Central memory CD8-positive, alpha-beta T cell (primary cell): ENCODE data around the gene AARSD1.
"Not testable (repeated sequence)": the region's sequence is repeated elsewhere in the genome, so short reads cannot be mapped to it uniquely, and the experiment has no call there.

Source experiments
- ATAC-seq: fragments of 150-1000 bp; cut with Tn5 transposase; replicated peaks from 2 replicates; pipeline ENCODE4 v1.10.0; 2022; ENCODE audit warnings: mild to moderate bottlenecking, moderate FRiP score, moderate number of reproducible peaks; ENCODE audit not compliant: poor library complexity, severe bottlenecking; ENCODE audit errors: extremely low read depth
- DNase-seq, 2 donors: peaks; one replicate each; pipeline ENCODE4 v3.0.0; 2021; ENCODE audit warnings: low spot score in 2 of 2
- H3K27ac Mint-ChIP-seq: one replicate; pipeline ENCODE4 v1.8.0; 2022; ENCODE audit warnings: low read depth, mild to moderate bottlenecking, moderate library complexity, mixed read lengths
- H3K27me3 Mint-ChIP-seq: one replicate; pipeline ENCODE4 v1.8.0; 2022; ENCODE audit warnings: mixed read lengths
- H3K36me3 Mint-ChIP-seq: one replicate; pipeline ENCODE4 v1.8.0; 2022; ENCODE audit warnings: mild to moderate bottlenecking, moderate library complexity, mixed read lengths; ENCODE audit not compliant: insufficient read depth
- H3K4me1 Mint-ChIP-seq: one replicate; pipeline ENCODE4 v1.8.0; 2022; ENCODE audit warnings: mixed read lengths
- H3K4me3 Mint-ChIP-seq: one replicate; pipeline ENCODE4 v1.8.0; 2022; ENCODE audit warnings: mild to moderate bottlenecking, moderate library complexity, mixed read lengths
- H3K9me3 Mint-ChIP-seq: one replicate; pipeline ENCODE4 v1.8.0; 2022; ENCODE audit warnings: mixed read lengths

The AARSD1 gene

DNA sequence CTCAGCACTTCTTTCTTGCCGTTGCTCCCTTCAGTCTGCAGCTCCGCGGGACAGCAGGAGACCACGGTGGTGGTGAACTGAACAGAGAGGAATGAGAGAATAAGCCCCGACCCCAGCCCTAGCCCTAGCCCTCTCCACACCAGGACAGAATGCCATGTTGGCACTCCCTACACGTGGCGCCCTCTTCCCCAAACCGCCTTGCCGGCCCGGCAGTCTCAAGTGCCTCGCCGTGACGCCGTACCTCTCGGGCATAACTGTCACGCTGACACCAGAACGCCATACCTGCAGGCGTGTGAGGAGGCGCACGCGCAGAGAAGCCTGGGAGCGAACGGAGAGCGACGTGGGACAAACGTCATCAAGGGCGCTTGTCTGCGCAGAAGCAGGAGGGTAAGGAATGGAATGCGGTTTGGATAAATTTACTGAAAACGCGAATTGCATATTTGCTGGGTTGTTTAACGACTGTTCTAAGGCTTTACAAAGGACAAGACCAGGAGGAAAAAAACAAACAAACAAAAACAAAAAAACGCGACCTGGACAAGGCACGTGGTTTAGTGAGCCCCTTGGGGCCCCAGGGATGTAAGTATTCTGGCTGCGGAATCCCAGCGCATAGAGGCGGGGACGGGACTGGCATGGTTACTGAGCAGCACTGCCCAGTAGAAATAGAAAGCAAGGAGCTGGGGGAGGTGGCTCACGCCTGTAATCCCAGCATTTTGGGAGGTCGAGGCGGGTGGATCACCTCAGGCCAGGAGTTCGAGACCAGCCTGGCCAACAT, at the start of gene AARSD1:
Gene AARSD1 (minus strand): TSS at position 294 of the 772 bp plus-strand sequence. CDS start 14 bp downstream, at position 280.
- H3K9me3 Mint-ChIP-seq: no peaks in the 10 kb centered on the region
- H3K4me1 Mint-ChIP-seq: peaks cover 15% of the 10 kb centered on the region
- H3K27me3 Mint-ChIP-seq: no peaks in the 10 kb centered on the region

GRCh38 chr17:43013296-43013695, 49.0 kb upstream of the AARSD1 start:
- no peak for DNase-seq
- ATAC-seq: no peak
- H3K36me3 Mint-ChIP-seq: peaks cover 16% of the 10 kb centered on the region
- H3K27me3 Mint-ChIP-seq: no peaks in the 10 kb centered on the region
- no peaks in the 10 kb centered on the region for H3K9me3 Mint-ChIP-seq
- no peak overlapping the region for H3K4me3 Mint-ChIP-seq
- H3K27ac Mint-ChIP-seq: no peak overlapping the region
- peaks cover 9% of the 10 kb centered on the region for H3K4me1 Mint-ChIP-seq

More for the DNA sequence above, at the start of gene AARSD1:
- peaks cover 32% of the 10 kb centered on the region for H3K36me3 Mint-ChIP-seq
- ATAC-seq (peak; percentile 95), DNase-seq (peak; percentile 77 to 83)
- H3K4me3 Mint-ChIP-seq: peak within 1 kb of the TSS; percentile 83
- peak within 1 kb of the TSS; percentile 87 for H3K27ac Mint-ChIP-seq

GRCh38 chr17:43011728-43012472, 47.6 kb upstream of the AARSD1 start:
- no peak for DNase-seq
- H3K9me3 Mint-ChIP-seq: no peaks in the 10 kb centered on the region
- peaks cover 16% of the 10 kb centered on the region for H3K36me3 Mint-ChIP-seq

GRCh38 chr17:43010667-43011308, 46.5 kb upstream of the AARSD1 start:
- peaks cover 16% of the 10 kb centered on the region for H3K4me1 Mint-ChIP-seq
- H3K36me3 Mint-ChIP-seq: peaks cover 19% of the 10 kb centered on the region
- no peak overlapping the region for H3K27ac Mint-ChIP-seq
- H3K9me3 Mint-ChIP-seq: no peaks in the 10 kb centered on the region
- ATAC-seq (no peak), DNase-seq (no peak)
- no peak overlapping the region for H3K4me3 Mint-ChIP-seq
- no peaks in the 10 kb centered on the region for H3K27me3 Mint-ChIP-seq

More at GRCh38 chr17:43011728-43012472, 47.6 kb upstream of the AARSD1 start:
- Mint-ChIP-seq H3K27me3 (no peaks in the 10 kb centered on the region), H3K27ac (no peak overlapping the region), H3K4me1 (peaks cover 10% of the 10 kb centered on the region), H3K4me3 (no peak overlapping the region)
- ATAC-seq: no peak

DNA sequence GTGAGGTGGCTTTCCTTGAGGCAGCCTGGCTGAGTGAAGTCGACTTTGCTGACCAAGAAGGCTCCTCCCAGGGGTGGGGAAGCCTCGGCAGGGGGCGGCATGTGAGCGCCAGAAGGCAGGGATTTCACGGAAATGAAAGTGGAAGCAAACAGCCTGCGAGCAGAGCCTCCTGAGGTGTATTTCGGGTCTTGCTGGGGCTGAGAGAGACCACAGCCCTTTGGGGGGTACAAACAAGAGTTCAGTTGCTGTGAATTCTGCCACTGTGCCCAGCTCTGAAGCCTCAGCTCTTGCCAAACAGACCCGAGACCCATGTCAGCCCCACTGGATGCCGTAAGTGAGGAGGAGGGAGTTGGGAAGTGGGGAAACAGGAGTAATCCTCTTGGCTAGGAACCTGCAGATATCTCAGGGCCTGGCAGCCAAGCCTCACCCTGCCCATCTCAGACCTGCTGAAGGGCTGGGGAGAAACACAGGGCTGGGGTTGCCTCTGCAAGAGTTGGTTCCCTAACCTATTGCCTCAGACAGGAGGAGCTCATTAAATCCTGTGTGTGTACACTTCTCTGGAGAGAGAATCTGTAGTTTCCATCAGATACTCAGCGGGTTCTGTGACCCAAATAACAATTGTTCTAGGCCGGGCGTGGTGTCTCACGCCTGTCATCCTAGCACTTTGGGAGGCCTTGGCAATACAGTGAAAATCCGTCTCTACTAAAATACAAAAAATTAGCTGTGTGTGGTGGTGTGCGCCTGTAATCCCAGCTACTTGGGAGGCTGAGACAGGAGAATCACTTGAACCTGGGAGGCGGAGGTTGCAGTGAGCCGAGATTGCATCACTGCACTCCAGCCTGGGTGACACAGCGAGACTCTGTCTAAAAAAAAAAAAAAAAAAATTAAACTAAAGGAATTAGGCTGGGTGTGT, 42.6 kb upstream of the AARSD1 start, which contains the start of gene IFI35:
Gene IFI35 (plus strand): TSS at position 146 of the 913 bp plus-strand sequence. CDS start 164 bp downstream, at position 310.
- H3K27ac Mint-ChIP-seq: peak within 1 kb of the TSS; percentile 96
- DNase-seq: peak; percentile 66 to 72
- H3K4me3 Mint-ChIP-seq: peak within 1 kb of the TSS; percentile 100
- H3K4me1 Mint-ChIP-seq: peaks cover 16% of the 10 kb centered on the region
- no peaks in the 10 kb centered on the region for H3K27me3 Mint-ChIP-seq
- peak; percentile 98 for ATAC-seq
- peaks cover 32% of the 10 kb centered on the region for H3K36me3 Mint-ChIP-seq
- no peaks in the 10 kb centered on the region for H3K9me3 Mint-ChIP-seq

- ATAC-seq (no peak), DNase-seq (no peak)
- Mint-ChIP-seq H3K9me3 (no peaks in the 10 kb centered on the region), H3K4me1 (peaks cover 18% of the 10 kb centered on the region), H3K4me3 (no peak overlapping the region), H3K36me3 (peaks cover 50% of the 10 kb centered on the region), H3K27ac (no peak overlapping the region), H3K27me3 (no peaks in the 10 kb centered on the region)
Observed at GRCh38 chr17:43003542-43004172, 39.4 kb upstream of the AARSD1 start.

GRCh38 chr17:43000894-43001293, 36.6 kb upstream of the AARSD1 start:
- not testable (repeated sequence) for H3K27me3 Mint-ChIP-seq, DNase-seq, H3K9me3 Mint-ChIP-seq, H3K4me3 Mint-ChIP-seq, ATAC-seq
- Mint-ChIP-seq H3K36me3 (peaks cover 53% of the 10 kb centered on the region), H3K4me1 (peaks cover 20% of the 10 kb centered on the region), H3K27ac (peak overlapping the region; percentile 83)

DNA sequence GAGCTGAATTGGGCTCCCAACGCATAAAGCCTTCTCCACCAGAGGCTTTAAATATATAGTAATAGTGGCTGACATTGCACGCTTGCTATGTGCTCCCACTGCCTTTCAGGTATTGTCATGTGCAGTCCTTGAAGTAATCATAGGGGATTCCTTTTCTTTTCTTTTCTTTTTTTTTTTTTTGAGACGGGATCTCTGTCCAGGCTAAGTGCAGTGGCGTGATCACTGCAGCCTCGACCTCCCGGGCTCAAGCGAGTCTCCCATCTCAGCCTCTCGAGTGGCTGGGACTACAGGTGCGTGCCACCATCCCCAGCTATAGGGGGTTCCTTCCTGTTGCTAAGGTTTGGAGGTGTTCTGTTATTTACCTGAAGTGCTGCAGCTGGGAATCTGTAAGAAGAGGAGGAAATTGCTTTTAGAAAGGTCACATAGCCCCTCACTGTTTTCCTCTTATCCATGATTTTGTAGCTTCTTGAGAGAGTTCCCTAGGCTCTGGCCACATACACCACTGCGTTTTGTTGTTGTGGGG, 34.8 kb upstream of the AARSD1 start:
- no peaks in the 10 kb centered on the region for H3K9me3 Mint-ChIP-seq
- peaks cover 47% of the 10 kb centered on the region for H3K36me3 Mint-ChIP-seq
- H3K4me3 Mint-ChIP-seq: peak overlapping the region; percentile 91
- peak overlapping the region; percentile 98 for H3K27ac Mint-ChIP-seq
- ATAC-seq: no peak
- H3K27me3 Mint-ChIP-seq: no peaks in the 10 kb centered on the region
- peaks cover 20% of the 10 kb centered on the region for H3K4me1 Mint-ChIP-seq
- no peak for DNase-seq

DNA sequence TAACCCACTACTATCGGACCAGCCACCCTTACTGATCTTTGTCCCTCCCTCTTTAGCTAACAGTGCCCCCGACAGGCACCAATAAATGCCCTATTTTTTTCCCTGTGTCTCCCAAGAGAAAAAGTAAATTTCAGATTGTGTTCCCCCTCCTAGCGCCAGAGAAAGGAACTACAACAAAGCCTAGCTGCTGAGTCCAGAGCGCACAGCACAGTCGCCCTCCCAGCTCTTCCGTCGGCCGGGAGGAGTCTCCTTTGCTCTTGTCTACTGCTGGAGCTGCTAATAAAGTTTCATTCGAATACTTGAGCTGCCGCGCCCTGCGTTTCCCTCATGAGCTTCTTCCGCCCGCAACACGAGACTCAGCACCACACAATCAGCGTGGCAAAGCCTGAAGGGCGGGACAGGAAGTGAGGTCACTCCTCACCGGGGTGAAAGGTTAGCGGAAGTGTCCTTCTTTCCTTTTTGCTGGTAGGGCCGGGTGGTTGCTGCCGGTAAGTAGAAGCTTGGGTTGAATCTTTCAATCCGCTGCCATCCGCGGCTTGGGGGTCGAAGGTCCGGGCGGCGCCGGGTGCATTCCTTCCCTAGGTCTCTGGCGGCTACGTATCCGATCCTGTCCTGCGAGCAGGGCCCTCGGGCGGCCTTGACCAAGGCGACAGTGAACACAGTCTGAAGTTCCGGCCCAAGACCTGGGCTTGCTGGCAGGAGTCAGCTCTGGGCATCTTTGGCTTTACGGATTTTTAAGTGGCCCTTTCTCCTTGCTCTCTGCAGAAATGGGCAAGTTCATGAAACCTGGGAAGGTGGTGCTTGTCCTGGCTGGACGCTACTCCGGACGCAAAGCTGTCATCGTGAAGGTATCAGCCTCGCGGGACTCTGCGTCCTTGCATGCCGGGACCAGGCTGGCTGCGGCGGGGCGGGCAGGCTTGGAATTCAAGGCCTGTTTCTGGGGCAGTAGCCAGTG, 34.0 kb upstream of the AARSD1 start, which contains the start of gene RPL27:
Gene RPL27 (plus strand): TSS at position 436 of the 955 bp plus-strand sequence. CDS start 332 bp downstream, at position 768.
- Mint-ChIP-seq H3K27ac (peak within 1 kb of the TSS; percentile 98), H3K27me3 (no peaks in the 10 kb centered on the region), H3K4me3 (peak within 1 kb of the TSS; percentile 91), H3K9me3 (no peaks in the 10 kb centered on the region), H3K36me3 (peaks cover 40% of the 10 kb centered on the region), H3K4me1 (peaks cover 20% of the 10 kb centered on the region)
- peak; percentile 97 for ATAC-seq
- DNase-seq: peak; percentile 96 to 98

DNA sequence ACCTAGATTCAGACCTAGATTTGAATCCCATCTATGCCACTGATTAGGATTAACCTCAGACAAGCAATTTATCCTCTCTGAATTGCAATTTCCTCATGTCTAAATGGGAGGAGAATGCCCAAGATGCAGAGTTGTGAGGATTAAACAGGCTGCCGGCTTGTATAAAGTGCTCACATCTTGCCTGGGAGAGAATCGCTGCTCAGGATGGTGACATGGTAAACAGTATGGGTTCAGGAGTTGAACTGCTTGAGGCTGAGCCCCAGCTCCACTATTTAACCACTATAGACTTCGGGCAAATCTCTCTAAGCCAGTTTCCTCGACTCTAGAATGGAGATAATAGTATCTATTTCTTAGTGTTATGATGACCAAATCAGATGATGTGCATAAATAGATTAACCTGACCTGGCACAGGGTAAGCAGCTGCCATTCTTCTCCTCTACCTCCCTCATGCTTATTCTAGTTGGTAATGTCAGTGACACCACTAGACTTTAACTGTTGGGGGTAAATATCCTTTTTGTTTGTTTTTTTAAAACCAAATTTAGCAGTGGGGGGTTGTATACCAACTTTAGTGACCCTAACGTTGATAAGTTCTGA, 33.2 kb upstream of the AARSD1 start:
- H3K4me1 Mint-ChIP-seq: peaks cover 20% of the 10 kb centered on the region
- H3K4me3 Mint-ChIP-seq: peak overlapping the region; percentile 91
- DNase-seq (no peak), ATAC-seq (no peak)
- no peaks in the 10 kb centered on the region for H3K9me3 Mint-ChIP-seq
- H3K27ac Mint-ChIP-seq: peak overlapping the region; percentile 98
- peaks cover 35% of the 10 kb centered on the region for H3K36me3 Mint-ChIP-seq
- H3K27me3 Mint-ChIP-seq: no peaks in the 10 kb centered on the region
